HG03066 (cell line): Measurements from ENCODE around the gene CPNE2.
A peak's percentile ranks its signal among the peaks of the same experiment; 100 is the strongest.

Experiments
- ATAC-seq: cut with Tn5 transposase; IDR thresholded peaks from one replicate; pipeline ENCODE4 v1.9.1; 2021; ENCODE audit warnings: low read depth; ENCODE audit not compliant: unreplicated experiment

Gene CPNE2

DNA sequence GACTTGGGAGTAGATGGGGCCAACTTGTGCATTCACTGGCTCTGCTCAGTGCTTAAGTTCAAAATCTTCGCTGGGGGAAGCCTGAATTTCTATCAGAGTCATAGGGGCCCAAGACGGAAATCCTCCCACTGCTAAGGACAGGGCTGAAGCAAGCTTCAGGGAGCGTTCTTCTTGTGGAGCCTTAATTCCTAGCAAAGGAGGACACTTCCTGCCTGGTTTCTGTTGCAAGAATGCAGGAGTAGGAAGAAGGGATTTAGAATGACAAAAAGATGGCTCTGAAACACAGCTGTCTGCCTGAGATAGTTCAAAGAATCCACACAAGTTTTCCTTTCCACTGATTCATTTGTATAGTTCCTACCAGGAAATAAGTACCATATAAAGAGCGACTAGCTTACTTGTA, 67.1 kb downstream of the CPNE2 start:
- no peak for ATAC-seq

DNA sequence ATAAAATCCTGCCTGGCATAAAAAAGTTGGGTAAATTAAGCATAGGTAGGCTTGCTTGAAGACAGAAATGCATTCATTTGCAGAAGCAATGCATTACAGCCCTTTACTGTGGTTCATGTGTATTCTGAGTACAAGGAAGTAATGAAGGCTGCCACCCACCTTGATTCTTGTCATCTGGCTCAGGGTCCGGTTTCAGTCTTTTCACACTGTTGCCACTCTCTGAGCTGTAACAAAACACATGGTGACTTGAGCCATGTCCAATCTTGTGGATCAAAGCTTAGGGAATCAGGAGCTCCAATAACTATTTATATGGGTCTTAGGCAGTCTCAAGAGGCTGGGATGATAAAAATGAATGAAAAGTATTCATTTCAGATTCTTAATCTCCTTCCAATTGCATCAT, 71.5 kb downstream of the CPNE2 start:
- no peak for ATAC-seq

DNA sequence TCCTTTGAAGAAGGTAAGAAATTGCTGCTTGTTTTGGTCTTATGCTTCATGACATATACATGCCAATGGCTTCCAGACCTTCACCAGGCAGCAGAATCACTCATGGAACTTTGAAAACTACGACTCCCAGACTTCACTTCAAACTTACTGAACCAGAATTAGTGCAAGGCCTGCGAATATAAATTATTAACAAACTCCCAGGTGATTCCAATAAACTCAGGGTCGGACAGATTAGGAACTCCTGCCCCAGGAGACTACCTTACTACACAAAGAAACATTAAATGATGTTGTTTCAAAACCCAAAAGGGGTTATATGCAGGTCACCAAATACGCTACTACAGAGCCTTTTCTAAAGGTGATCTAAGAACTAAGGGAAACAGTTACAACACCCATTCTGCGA, 73.1 kb downstream of the CPNE2 start:
- no peak for ATAC-seq

DNA sequence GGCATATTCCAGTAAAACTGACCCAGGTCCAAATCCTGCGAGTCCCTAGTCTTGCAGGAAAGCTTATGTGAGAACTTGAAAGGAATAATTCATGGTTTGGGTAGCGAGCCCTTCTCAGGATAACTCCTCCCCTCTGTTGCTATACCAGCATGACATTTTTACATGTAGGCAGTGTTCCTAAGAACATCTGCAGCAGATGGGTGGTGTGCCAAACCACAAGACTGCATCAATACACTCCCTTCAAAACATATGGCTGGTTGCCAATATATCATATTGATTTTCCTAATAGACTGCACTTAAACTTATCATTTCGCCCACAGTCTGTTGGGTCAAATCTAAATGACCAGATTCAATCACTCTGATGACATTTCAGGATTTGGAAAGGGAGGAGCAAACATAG, 73.6 kb downstream of the CPNE2 start:
- ATAC-seq, result no peak

DNA sequence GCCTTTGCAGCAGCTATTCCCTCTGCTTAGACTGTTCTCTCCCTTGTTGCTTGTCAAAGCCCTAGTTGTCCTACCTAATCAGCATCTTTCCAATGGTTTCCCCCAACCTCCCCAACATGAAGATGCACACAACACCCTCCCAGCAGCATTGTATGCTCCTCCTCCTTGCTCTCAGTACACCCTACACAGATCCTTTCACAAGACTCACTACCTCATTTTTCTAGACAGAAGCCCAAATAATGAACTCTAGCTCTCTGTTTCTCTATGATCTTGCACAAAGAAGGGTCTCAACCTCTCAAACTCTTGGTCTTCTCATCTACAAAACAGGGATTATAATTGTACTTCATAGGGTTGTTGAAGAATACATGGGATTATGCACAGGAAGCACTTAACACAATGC, 74.1 kb downstream of the CPNE2 start:
- ATAC-seq, result no peak

DNA sequence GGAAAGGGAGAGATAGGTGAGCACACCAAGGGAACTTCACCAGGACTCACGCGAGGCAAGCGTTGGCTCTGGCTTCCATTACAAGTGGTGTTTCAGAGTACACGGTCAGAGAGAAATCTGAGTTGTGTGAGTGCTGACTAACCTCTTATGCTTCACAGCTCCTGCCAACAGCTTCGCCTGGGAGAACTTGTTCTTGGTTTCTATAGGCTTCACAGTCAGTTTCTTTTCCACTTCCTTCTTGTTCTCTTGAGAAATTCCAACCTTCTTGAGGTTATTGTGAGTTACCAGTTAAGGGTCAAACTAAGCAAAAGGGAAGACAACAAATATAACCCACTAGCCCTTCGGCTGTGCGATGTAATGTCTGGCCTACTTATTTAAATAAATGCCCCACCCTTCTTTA, 74.6 kb downstream of the CPNE2 start:
- ATAC-seq, result no peak

DNA sequence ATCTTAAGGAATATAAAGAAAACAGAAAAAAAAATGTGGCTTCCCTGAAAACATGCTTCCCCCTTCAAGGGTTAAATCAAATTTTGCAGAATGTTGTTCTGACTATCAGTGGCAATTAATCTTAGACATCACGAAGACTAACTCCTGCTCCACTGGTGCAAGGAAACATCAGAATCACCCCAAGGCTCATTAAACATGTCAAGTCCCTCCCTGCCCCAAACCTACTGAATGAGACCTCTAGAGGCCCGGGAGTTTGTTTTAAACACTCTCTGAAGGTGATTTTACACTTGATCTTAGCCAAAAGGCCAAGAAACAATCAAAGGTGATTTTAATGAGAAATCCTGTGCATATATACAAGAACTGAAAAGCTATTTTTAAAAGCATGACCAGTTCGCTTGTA, 75.2 kb downstream of the CPNE2 start:
- no peak for ATAC-seq

DNA sequence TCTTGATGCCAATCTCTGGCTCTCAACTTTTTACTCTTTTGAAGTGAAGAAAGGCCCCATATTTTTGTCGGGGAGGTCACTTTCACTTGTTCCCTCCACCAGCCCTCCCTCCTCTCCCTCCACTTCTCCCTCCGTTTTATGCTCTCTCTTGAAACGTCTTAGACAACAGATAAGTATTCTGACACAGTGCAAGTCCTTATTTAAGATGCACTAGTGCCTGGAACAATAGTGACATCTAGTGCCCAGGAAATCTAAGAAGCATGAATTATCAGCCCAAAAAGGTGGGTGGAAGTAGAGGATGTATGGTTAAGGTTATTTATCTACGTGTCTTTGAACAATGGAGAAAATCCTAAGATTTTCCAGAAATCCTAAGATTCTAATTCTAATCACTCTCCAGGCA, 75.6 kb downstream of the CPNE2 start:
- ATAC-seq, result no peak

DNA sequence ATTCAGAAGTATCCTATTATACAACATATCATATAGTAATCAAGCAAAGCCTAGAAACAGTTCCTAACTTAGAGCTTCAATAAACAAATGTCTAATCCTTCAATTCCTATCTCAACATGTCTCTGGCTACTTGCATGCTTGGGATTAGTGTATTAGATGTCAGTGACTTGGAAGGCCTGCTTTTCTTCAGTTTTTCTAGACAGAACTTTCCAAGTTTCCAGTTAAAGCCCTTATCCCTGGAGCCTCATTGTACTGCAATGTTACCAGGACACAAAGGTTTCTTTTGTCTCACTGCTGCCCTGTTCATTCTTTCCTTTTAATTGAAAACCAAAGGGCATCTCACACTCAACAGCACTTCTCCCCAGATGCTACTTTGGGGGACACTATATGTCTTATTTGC, 76.9 kb downstream of the CPNE2 start:
- no peak for ATAC-seq

DNA sequence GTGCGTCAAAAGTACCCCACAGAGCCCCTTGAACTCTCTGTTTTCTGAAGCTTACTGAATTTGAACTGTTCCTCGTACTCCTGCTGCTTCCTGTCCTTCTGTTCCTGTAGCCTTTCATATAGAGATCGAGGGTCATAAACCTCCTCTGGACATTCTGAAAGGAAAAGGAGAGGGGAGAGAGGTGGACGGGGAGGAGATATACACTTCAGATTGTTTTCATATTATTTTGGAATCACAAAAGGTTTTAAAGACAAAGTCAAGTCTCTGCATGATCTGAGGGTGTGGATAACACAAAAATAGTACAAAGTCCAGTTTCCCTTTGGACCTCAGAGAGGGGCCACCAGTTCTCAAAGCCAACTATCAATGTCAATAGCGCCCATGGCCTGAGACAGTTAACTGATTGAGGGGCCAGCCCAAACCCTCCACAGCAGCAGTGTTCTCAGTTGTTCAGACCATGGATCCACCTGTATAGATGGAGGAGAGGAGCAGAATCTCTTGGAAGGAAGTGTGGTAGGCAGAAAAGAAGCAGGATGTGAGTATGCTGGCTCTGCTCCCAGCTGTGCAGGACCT, 80.4 kb downstream of the CPNE2 start:
- ATAC-seq, result no peak

DNA sequence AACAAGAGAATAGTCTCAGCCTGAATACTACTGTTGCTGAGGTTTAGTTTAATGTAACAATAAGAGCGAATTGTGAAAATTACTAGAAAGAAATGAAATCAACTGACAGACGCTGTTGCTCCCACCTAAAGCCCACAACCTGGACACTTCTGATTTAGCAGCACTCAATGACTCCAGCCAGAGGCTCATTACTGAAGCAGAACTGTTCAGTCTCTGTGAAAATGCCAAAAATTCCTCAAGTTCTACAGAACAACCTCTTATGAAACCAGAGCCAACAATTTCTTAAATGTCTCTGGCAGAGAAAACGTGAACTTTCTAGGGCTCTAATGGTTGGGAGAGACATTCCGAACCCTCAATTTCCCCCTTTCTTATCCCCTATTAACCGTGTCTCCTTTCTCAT, 83.5 kb downstream of the CPNE2 start:
- no peak for ATAC-seq

DNA sequence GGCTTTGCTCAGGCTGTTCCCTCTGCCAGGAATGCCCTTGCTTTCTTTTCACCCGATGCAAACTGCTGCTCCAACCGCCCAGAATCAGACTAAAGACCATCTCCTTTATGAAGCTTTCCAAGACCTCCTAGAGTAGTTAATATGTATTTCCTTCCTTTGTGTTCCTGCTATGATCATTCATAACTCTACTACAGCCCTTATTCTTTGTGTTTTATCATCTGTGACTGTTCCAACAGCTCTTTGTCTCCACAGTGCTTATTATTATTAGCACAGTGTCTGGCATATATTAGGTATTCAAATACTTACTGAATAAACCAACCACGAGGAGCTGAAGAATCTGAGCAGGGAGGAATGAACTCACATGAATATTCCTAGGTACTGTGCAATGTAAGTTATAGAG, 85.8 kb downstream of the CPNE2 start:
- no peak for ATAC-seq

DNA sequence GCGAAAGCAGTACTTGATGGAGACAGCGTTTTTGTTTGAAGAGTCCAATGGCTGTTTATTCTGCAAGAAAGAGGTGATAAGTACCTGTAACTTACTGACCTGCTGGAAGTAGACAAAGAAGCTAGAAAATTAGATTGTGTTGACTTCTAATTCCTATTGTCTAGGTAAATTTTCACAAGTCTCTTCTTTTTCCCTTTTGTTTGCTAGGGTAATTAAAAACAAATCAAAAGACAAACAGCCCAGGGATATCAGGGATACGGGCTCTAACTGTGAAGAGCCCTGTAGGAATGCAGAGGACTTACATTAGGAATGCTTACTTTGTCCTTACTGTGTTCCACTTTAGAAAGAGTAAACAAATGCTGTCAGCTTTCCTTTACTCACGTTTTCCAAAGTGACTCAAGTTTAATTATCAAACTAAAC, 86.4 kb downstream of the CPNE2 start:
- no peak for ATAC-seq

DNA sequence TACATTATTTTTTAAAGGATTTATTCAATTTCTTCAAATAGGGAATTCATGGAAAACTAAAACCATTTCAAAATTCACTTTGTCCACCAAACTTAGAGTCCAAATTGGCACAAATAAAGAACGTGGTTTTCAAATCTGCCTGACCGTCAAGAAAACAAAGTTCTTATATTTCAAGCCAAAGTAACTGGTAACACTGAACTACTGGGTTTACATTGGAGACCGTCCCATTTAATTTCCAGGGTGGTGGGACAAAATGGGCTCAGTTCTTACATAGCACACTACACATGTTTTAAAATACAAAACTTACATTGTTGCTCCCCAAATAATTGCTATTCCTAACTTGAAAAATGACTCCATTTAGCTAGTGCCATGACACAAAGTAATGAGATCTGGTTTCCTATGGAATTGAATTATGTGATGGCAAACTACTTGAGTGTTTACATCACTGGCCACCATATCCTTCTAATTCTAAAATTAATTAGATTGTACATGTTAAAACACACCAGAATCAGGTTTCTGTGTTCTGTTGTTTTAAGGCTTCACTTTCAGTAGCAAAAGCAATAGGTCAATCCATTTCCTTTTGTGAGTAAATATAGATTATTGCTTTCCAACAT, 86.9 kb downstream of the CPNE2 start:
- no peak for ATAC-seq

DNA sequence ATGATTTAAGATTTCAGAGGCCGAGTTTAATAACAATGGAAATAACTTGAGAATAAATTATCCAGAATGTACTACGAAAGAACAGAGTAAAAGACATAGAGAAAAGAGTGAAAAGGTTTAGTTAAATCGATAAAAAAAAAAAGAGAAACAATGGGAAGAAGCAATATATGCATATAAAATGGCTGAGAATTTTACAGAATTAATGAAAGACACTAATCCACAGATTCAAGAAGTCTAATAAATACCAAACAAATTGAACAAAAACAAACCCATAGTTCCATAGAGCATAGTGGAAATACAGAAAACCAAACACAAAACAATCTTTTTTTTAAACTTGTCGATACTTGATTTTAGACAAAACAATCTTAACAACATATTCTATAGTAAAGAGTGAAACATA, 91.7 kb downstream of the CPNE2 start:
- ATAC-seq, result no peak

DNA sequence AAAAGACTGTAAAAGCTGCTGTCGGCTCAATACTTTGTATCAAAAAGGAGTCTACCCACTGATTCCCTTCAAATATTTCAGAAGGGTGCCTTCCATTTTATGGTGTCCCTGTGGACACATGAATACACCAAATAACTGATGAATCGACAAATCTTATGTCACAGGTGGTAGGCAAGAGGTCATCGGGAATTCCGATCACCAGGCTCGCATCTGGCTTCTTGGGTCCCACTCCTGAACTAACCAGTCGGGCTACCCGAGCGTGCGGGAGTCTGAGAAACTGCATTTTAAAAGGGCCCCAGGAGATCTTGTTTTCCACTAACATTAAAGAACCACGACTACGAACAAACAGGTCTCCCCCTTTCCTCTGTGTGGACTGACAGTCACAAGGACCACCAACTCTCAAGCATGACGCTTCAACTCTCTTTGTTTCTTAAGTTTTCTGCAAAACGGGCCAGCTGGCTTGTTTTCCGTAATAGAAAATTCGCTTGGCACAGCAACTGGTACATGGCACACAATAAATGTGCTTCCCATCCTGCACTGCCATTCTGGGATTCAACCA, 92.6 kb downstream of the CPNE2 start:
- no peak for ATAC-seq

DNA sequence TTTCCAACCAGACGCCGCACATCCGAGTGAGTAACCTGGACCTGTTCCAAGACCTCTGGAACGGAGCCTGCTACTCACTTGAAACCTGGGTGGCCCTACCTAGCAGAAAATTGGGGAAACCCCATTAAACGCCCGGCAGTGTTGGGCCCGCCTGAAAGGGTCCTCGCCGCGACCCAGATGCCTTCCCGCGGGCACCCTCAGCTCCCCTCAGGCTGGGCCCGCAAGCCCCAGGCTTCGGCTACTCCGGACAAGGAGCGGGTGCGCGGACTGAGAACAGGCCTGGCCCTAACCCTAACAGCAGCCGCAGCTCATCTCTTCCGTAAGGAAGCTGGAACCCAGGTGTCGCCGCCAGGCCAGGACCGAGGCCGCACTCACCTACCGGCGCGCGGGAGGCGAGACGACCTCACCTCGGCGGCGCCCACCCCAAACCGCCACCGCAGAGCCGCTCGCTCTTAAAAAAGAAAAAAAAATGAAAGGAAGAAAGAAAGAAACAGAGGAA, 93.1 kb downstream of the CPNE2 start:
- peak; percentile 20 for ATAC-seq

DNA sequence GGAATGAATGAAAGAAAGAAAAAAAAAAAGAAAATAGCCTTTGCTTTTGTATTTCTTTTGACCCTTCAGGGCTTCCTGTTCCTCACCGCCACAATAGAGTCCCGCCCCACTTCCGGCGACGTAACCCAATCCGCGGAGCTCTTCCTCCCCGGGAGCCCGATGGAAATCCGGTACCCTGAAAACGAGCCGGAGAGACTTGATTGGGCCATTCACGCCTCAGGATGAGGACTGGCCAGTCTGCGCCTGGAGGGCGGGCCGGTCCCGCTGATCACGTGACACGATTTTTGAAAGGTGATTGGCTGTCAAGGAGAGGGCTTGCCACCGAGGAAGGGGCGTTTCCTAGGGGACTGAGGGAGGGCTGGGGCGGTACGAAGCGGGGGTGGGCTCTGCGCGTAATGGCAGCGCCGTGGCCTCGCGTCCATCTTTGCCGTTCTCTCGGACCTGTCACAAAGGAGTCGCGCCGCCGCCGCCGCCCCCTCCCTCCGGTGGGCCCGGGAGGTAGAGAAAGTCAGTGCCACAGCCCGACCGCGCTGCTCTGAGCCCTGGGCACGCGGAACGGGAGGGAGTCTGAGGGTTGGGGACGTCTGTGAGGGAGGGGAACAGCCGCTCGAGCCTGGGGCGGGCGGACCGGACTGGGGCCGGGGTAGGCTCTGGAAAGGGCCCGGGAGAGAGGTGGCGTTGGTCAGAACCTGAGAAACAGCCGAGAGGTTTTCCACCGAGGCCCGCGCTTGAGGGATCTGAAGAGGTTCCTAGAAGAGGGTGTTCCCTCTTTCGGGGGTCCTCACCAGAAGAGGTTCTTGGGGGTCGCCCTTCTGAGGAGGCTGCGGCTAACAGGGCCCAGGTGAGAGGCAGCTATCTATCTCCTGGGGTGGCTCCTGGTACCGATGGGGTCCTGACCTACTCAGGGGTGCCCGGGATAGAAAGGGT, 93.8 kb downstream of the CPNE2 start, which contains the start of the genes PSME3IP1 and RSPRY1:
PSME3IP1 (minus strand) TSS at position 95 of the 927 bp plus-strand sequence. CDS start 12,185 bp downstream, outside the sequence.
RSPRY1 (plus strand) TSS at position 385 of the 927 bp plus-strand sequence. CDS start 18,330 bp downstream, outside the sequence.
- ATAC-seq, result peak; percentile 85

DNA sequence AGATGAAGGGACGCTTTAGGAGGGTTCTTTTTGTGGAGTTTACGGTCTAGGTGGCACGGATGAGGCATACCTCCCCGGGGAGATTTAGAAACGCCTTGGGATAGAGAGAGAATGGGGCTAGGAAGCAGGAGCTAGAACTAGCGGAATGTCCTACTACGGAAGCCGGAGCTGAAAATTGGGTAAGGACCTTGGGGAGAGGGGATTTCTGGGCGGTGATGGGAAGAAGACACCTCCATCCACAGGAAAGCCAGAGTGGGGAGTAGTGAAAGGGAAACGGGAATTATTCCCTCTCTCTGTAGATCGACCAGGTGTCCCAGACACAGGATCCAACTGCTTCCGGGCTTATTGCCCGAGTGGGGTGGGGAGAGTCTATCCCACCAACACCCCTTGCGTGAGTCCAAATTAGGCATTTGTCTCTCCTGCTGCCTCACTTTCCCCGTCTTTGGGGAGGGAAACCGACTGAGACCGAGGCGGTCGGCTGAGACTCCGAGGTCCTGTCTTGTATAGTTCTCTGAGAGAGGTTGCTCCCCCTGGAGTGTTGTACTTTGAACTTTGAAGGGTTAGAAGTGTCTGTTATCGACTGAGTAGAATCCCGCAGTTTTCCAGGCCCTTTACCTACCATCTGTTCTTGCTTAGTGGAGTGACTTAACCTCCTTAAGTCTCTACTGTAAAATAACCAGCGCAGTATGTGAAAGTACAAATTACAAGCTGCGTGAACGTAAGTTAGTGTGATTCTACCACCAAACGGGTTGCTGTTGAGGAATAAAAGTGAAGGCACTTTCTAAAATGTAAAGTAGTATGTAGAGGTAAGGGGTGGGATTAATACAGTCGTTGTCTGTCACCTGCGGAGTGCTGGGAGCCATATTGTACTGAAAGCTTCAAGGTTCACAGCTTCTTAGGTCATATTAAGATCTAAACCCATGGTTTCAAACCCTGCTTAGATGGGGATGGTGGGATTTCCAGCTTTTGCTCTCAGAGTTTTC, 94.8 kb downstream of the CPNE2 start:
- ATAC-seq, result no peak
